GM06990 (cell line): ENCODE data around the gene OMG.
"Not testable (repeated sequence)": the region's sequence is repeated elsewhere in the genome, so short reads cannot be mapped to it uniquely, and the experiment has no call there.

Experiments
- DNase-seq: peaks from one replicate; pipeline ENCODE4 v3.0.0-alpha.2; 2011; ENCODE audit not compliant: insufficient read length; ENCODE audit errors: extremely low read depth
- H3K27me3 ChIP-seq: replicated peaks from 2 replicates; pipeline ENCODE4 v1.6.0; 2011; ENCODE audit warnings: low read length; ENCODE audit not compliant: control insufficient read depth, insufficient read depth
- H3K36me3 ChIP-seq: 2 replicates; pipeline ENCODE4 v1.5.1; 2011; ENCODE audit warnings: low read length; ENCODE audit not compliant: control insufficient read depth, insufficient read depth
- H3K4me3 ChIP-seq: replicated peaks from 2 replicates; pipeline ENCODE4 v1.5.1; 2011; ENCODE audit warnings: low read depth, mild to moderate bottlenecking, control low read depth, low read length
- TF ChIP-seq, protein P1 (sequence below): IDR thresholded peaks from 2 replicates; pipeline ENCODE4 v1.5.1; 2011; ENCODE audit warnings: low read length, control low read depth, mild to moderate bottlenecking, inconsistent platforms; ENCODE audit not compliant: insufficient read depth, poor library complexity, severe bottlenecking

The OMG gene, protein sequence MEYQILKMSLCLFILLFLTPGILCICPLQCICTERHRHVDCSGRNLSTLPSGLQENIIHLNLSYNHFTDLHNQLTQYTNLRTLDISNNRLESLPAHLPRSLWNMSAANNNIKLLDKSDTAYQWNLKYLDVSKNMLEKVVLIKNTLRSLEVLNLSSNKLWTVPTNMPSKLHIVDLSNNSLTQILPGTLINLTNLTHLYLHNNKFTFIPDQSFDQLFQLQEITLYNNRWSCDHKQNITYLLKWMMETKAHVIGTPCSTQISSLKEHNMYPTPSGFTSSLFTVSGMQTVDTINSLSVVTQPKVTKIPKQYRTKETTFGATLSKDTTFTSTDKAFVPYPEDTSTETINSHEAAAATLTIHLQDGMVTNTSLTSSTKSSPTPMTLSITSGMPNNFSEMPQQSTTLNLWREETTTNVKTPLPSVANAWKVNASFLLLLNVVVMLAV

DNA sequence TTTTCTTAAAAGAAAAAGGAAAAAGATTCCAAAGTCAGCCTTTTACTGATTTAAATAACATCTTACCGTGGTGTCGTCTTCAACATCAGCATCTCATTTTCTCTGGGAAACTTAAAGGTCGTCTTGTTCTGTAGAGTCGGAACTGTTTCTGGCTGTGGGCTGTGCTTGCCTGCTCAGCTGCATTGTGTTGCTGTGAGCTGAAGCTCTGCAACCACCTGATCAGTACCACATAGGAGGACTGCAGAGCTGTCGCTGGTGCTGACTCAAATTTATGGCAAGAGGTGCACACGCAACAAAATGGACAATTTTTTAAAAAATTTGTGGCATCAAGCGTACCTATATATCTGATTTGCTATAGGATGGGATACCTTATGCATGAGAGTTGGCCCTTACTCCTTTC lies at the start of gene OMG:
Gene OMG (minus strand): TSS at position 150 of the 400 bp plus-strand sequence. CDS start 908 bp downstream, outside the sequence.
- Histone ChIP-seq H3K4me3 (no peak within 1 kb of the TSS), H3K36me3 (no peaks in the 10 kb centered on the region), H3K27me3 (no peaks in the 10 kb centered on the region)
- TF ChIP-seq, protein P1, sequence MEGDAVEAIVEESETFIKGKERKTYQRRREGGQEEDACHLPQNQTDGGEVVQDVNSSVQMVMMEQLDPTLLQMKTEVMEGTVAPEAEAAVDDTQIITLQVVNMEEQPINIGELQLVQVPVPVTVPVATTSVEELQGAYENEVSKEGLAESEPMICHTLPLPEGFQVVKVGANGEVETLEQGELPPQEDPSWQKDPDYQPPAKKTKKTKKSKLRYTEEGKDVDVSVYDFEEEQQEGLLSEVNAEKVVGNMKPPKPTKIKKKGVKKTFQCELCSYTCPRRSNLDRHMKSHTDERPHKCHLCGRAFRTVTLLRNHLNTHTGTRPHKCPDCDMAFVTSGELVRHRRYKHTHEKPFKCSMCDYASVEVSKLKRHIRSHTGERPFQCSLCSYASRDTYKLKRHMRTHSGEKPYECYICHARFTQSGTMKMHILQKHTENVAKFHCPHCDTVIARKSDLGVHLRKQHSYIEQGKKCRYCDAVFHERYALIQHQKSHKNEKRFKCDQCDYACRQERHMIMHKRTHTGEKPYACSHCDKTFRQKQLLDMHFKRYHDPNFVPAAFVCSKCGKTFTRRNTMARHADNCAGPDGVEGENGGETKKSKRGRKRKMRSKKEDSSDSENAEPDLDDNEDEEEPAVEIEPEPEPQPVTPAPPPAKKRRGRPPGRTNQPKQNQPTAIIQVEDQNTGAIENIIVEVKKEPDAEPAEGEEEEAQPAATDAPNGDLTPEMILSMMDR = no peak
- DNase-seq = no peak

DNA sequence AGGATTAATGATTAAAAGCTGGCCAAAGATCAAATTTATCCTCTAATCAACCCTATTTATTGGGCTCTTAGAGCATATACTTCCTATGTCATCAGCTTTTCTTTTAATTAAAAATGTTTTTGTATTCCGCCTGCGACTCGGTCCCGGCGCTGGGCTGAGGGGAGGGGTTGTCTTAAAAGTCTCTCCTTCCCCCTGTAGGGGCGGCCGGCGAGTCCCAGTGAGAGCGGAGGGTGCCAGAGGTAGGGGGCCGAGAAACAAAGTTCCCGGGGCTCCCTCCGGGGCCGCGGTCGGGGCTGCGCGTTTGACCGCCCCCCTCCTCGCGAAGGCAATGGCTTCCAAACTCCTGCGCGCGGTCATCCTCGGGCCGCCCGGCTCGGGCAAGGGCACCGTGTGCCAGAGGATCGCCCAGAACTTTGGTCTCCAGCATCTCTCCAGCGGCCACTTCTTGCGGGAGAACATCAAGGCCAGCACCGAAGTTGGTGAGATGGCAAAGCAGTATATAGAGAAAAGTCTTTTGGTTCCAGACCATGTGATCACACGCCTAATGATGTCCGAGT lies 48.2 kb upstream of the OMG start:
- not testable (repeated sequence) for DNase-seq, H3K4me3 ChIP-seq, H3K36me3 ChIP-seq, H3K27me3 ChIP-seq

DNA sequence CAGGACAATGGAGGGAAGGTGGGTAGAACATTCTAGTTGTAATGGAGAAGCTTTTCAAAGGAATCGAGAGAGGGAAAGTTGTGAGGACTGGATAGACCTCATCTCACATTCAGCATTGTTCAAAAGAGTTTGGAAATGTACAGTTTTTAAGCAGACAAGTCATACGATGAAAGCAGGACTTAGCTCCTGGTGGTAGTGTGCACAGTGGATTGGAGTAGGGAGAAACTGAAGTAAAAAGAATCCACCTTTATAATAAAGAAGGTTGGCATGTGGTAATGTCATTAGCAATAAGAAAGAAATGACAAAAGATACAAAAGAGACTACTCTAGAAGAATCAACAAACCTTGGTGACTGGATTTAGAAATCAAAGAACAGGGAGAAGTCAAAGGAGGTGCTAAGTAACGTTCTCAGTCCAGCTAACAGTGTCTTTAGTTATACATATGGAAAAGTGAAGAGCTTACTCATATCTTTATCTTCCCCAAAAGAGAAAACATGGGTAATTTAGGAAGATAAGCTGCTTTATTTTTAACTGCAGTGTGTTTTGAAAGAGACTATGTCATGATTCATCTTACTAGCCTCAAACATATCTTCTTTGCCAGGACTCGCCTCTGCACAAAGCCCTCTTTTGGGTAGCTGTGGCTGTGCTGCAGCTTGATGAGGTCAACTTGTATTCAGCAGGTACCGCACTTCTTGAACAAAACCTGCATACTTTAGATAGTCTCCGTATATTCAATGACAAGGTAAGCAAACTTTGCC lies 43.0 kb upstream of the OMG start:
- Histone ChIP-seq H3K36me3 (no peaks in the 10 kb centered on the region; the same call in none of the 2 replicates), H3K27me3 (no peaks in the 10 kb centered on the region), H3K4me3 (no peak overlapping the region)
- no peak for DNase-seq
- TF ChIP-seq, protein P1 = no peak

DNA sequence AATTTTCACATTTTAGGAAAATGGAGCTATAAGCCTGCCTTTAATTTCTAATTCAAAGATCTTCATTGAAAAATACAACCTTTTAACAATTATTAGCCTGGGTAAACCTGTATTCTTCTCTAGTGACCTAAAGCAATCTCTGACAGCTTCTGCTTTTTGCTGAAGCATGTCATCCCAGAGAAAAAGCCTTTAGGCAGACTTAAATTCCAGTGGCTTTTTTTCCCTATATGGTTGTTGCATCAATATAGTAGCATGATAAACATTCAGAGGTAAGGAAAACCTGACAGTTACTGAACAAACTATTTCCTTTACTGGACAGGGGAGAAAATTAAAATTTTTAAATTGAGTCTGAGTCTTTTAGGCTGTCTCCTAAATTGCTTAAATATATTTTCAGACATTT lies 32.2 kb upstream of the OMG start:
- TF ChIP-seq, protein P1 = no peak
- Histone ChIP-seq H3K36me3 (peaks cover 3% of the 10 kb centered on the region), H3K4me3 (no peak overlapping the region), H3K27me3 (no peaks in the 10 kb centered on the region)
- no peak for DNase-seq

DNA sequence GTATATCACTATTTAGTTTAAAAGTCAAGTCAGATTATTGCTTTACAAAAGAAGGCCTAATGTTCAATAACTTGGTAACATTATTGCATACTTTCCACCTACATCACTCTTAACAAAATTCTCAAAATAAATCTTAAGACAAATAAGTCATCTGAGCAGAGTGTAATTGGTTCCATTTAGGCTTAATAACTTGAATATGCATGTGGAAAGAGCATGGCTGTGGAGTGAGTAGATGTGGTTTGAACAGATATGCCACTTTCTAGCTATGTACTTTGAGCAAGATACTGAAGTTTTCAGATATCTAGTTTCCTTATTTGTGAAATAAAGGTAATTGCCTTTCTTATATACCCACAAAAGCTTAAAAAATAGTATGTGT lies 31.1 kb upstream of the OMG start:
- no peak overlapping the region for H3K4me3 ChIP-seq
- H3K27me3 ChIP-seq = no peaks in the 10 kb centered on the region
- no peak for DNase-seq
- H3K36me3 ChIP-seq = peaks cover 3% of the 10 kb centered on the region
- TF ChIP-seq, protein P1 = no peak
